HG02852 (cell line): ENCODE data around the gene TSPY4.
"Not testable (repeated sequence)": the region's sequence is repeated elsewhere in the genome, so short reads cannot be mapped to it uniquely, and the experiment has no call there.

Source experiments
- ATAC-seq: cut with Tn5 transposase; IDR thresholded peaks from one replicate; pipeline ENCODE4 v1.9.1; 2021; ENCODE audit warnings: mild to moderate bottlenecking, moderate library complexity; ENCODE audit not compliant: unreplicated experiment

Gene TSPY4

GRCh38 chrY:9337164-9337563 is at the start of gene TSPY4:
Gene TSPY4, plus strand, starts transcription at chrY:9337464. Its CDS starts 46 bp downstream, at chrY:9337510.
- ATAC-seq: not testable (repeated sequence)

GRCh38 chrY:9320996-9321395 is 16.3 kb upstream of the TSPY4 start:
- ATAC-seq: no peak

- ATAC-seq: not testable (repeated sequence)
Measured at GRCh38 chrY:9357497-9357896, 20.2 kb downstream of the TSPY4 start, which contains the start of gene TSPY8. Gene TSPY8, plus strand, starts transcription at chrY:9357797. Its CDS starts 46 bp downstream, at chrY:9357843.
